ENCODE data around the gene MCTP1.

GRCh38 chr5:95261437-95262175, 23.3 kb downstream of the MCTP1 start:
- TF ChIP-seq CTCF (IDR thresholded peaks at IDR 0.05) (peak in 2 of 6 experiments; percentile 19 to 35), POLR2A (IDR thresholded peaks at IDR 0.05) (no peak)
